HepG2 (cell line): ENCODE results near the gene POFUT1. TPM values are rescaled to one million over a fixed set of nuclear protein-coding genes. Genes with fewer than 3 reads are reported as not detected.
A peak's percentile ranks its signal among the peaks of the same experiment; 100 is the strongest.

Experiments
- JUNB ChIP-seq: sonication (generic); formaldehyde crosslinking; IDR thresholded peaks from 2 replicates; pipeline ENCODE4 v1.8.0; 2022; ENCODE audit warnings: missing genetic modification reagents, mild to moderate bottlenecking, borderline replicate concordance
- MEIS2 ChIP-seq: sonication (generic); formaldehyde crosslinking; IDR thresholded peaks from 2 replicates; pipeline ENCODE4 v1.9.0; 2021; ENCODE audit warnings: mild to moderate bottlenecking, missing genetic modification reagents
- RFXAP ChIP-seq: sonication (generic); formaldehyde crosslinking; IDR thresholded peaks from 2 replicates; pipeline ENCODE4 v1.4.0; 2020; ENCODE audit warnings: missing genetic modification reagents, borderline replicate concordance
- SIX1 ChIP-seq: sonication (generic); formaldehyde crosslinking; IDR thresholded peaks from 2 replicates; pipeline ENCODE4 v1.4.0; 2020; ENCODE audit warnings: missing genetic modification reagents, borderline replicate concordance
- SMAD1 ChIP-seq: sonication (generic); formaldehyde crosslinking; IDR thresholded peaks from 2 replicates; pipeline ENCODE4 v1.4.0; 2020; ENCODE audit warnings: missing genetic modification reagents, low read depth, mild to moderate bottlenecking, borderline replicate concordance
- SRF ChIP-seq: IDR thresholded peaks from 2 replicates; pipeline ENCODE4 v1.6.1; 2011; ENCODE audit warnings: mild to moderate bottlenecking, low read depth, low read length, moderate library complexity
- THAP7 ChIP-seq: sonication (generic); formaldehyde crosslinking; IDR thresholded peaks from 2 replicates; pipeline ENCODE4 v1.8.1; 2023; ENCODE audit warnings: mild to moderate bottlenecking, missing genetic modification reagents
- ZNF17 ChIP-seq: sonication (generic); formaldehyde crosslinking; IDR thresholded peaks from 2 replicates; pipeline ENCODE4 v1.5.0; 2020; ENCODE audit warnings: mild to moderate bottlenecking, missing genetic modification reagents
- ZNF24 ChIP-seq: fragments of 450-650 bp; IDR thresholded peaks from 2 replicates; pipeline ENCODE4 v1.6.1; 2017; ENCODE audit warnings: antibody characterized with exemption, mild to moderate bottlenecking
- ZNF484 ChIP-seq: sonication (generic); formaldehyde crosslinking; IDR thresholded peaks from 2 replicates; pipeline ENCODE4 v1.5.1; 2020; ENCODE audit warnings: mild to moderate bottlenecking, low read depth, missing genetic modification reagents, borderline replicate concordance
- ZNF75D ChIP-seq: sonication (generic); formaldehyde crosslinking; IDR thresholded peaks from 2 replicates; pipeline ENCODE4 v1.8.1; 2023; ENCODE audit warnings: missing genetic modification reagents, mild to moderate bottlenecking, borderline replicate concordance
- ZNF772 ChIP-seq: sonication (generic); formaldehyde crosslinking; IDR thresholded peaks from 2 replicates; pipeline ENCODE4 v1.5.0; 2020; ENCODE audit warnings: mild to moderate bottlenecking, missing genetic modification reagents
- polyA plus RNA-seq, 8 experiments: library from polyadenylated mRNA; depleted of rRNA in 3 of 8; stranded (reverse) in 7 of 8; unstranded in 1 of 8; fragments of >200 nt; fragmentation: Illumina TruSeq in 4 of 8; extraction: Trizol in 4 of 8; gene quantifications; 2 replicates each; pipeline versions ENCODE4 v1.2.1 to v1.2.3, GENCODE V29; 2011 to 2016; ENCODE audit warnings: low read depth in 4 of 8, missing spikeins in 1 of 8, mixed read lengths in 1 of 8; ENCODE audit not compliant: insufficient read depth in 1 of 8
- total RNA-seq, 5 experiments: library from RNA; depleted of rRNA; stranded (reverse); fragments of >200 nt; fragmentation: Illumina TruSeq; extraction: Trizol; gene quantifications; 2 replicates each; pipeline ENCODE4 v1.2.3, GENCODE V29; 2016; ENCODE audit warnings: low read depth in 1 of 5
- TF ChIP-seq, protein P1 (sequence below): IDR thresholded peaks from 2 replicates; pipeline ENCODE4 v1.6.1; 2012; ENCODE audit warnings: low read length, improper control_type of control experiment
- TF ChIP-seq, protein P2 (sequence below): sonication (generic); formaldehyde crosslinking; IDR thresholded peaks from 2 replicates; pipeline ENCODE4 v1.9.0; 2022; ENCODE audit warnings: missing genetic modification reagents, mild to moderate bottlenecking, borderline replicate concordance
- TF ChIP-seq, protein P3 (sequence below): sonication (generic); formaldehyde crosslinking; IDR thresholded peaks from 2 replicates; pipeline ENCODE4 v1.4.0; 2020; ENCODE audit warnings: missing genetic modification reagents, borderline replicate concordance

The POFUT1 gene
- total and polyA plus RNA-seq, 2 of the 13 experiments (the other 11 are each of a cell fraction or from before 2014, with no cell fraction given): 35.5 to 58.3 TPM

GRCh38 chr20:32277361-32278198 lies 69.9 kb downstream of the POFUT1 start, which contains the start of gene KIF3B (continued):
- TF ChIP-seq ZNF75D (no peak), MEIS2 (peak; percentile 82; the same call in 1 of the 2 replicates), RFXAP (peak; percentile 76; the same call in 1 of the 2 replicates), ZNF17 (no peak), ZNF772 (CRISPR knock-in tag) (no peak), ZNF484 (CRISPR knock-in tag) (0 out of 2 replicates have a peak, but pooled peaks have one; percentile 28), ZNF24 (peak; percentile 72), SIX1 (CRISPR knock-in tag) (peak; percentile 40; the same call in 1 of the 2 replicates), JUNB (CRISPR knock-in tag) (no peak), SRF (peak; percentile 75), SMAD1 (no peak), THAP7 (CRISPR knock-in tag) (no peak)
- TF ChIP-seq, protein P1, sequence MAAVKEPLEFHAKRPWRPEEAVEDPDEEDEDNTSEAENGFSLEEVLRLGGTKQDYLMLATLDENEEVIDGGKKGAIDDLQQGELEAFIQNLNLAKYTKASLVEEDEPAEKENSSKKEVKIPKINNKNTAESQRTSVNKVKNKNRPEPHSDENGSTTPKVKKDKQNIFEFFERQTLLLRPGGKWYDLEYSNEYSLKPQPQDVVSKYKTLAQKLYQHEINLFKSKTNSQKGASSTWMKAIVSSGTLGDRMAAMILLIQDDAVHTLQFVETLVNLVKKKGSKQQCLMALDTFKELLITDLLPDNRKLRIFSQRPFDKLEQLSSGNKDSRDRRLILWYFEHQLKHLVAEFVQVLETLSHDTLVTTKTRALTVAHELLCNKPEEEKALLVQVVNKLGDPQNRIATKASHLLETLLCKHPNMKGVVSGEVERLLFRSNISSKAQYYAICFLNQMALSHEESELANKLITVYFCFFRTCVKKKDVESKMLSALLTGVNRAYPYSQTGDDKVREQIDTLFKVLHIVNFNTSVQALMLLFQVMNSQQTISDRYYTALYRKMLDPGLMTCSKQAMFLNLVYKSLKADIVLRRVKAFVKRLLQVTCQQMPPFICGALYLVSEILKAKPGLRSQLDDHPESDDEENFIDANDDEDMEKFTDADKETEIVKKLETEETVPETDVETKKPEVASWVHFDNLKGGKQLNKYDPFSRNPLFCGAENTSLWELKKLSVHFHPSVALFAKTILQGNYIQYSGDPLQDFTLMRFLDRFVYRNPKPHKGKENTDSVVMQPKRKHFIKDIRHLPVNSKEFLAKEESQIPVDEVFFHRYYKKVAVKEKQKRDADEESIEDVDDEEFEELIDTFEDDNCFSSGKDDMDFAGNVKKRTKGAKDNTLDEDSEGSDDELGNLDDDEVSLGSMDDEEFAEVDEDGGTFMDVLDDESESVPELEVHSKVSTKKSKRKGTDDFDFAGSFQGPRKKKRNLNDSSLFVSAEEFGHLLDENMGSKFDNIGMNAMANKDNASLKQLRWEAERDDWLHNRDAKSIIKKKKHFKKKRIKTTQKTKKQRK: no peak
- TF ChIP-seq, protein P2, sequence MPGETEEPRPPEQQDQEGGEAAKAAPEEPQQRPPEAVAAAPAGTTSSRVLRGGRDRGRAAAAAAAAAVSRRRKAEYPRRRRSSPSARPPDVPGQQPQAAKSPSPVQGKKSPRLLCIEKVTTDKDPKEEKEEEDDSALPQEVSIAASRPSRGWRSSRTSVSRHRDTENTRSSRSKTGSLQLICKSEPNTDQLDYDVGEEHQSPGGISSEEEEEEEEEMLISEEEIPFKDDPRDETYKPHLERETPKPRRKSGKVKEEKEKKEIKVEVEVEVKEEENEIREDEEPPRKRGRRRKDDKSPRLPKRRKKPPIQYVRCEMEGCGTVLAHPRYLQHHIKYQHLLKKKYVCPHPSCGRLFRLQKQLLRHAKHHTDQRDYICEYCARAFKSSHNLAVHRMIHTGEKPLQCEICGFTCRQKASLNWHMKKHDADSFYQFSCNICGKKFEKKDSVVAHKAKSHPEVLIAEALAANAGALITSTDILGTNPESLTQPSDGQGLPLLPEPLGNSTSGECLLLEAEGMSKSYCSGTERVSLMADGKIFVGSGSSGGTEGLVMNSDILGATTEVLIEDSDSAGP (CRISPR knock-in tag): peak; percentile 86
- TF ChIP-seq, protein P3, sequence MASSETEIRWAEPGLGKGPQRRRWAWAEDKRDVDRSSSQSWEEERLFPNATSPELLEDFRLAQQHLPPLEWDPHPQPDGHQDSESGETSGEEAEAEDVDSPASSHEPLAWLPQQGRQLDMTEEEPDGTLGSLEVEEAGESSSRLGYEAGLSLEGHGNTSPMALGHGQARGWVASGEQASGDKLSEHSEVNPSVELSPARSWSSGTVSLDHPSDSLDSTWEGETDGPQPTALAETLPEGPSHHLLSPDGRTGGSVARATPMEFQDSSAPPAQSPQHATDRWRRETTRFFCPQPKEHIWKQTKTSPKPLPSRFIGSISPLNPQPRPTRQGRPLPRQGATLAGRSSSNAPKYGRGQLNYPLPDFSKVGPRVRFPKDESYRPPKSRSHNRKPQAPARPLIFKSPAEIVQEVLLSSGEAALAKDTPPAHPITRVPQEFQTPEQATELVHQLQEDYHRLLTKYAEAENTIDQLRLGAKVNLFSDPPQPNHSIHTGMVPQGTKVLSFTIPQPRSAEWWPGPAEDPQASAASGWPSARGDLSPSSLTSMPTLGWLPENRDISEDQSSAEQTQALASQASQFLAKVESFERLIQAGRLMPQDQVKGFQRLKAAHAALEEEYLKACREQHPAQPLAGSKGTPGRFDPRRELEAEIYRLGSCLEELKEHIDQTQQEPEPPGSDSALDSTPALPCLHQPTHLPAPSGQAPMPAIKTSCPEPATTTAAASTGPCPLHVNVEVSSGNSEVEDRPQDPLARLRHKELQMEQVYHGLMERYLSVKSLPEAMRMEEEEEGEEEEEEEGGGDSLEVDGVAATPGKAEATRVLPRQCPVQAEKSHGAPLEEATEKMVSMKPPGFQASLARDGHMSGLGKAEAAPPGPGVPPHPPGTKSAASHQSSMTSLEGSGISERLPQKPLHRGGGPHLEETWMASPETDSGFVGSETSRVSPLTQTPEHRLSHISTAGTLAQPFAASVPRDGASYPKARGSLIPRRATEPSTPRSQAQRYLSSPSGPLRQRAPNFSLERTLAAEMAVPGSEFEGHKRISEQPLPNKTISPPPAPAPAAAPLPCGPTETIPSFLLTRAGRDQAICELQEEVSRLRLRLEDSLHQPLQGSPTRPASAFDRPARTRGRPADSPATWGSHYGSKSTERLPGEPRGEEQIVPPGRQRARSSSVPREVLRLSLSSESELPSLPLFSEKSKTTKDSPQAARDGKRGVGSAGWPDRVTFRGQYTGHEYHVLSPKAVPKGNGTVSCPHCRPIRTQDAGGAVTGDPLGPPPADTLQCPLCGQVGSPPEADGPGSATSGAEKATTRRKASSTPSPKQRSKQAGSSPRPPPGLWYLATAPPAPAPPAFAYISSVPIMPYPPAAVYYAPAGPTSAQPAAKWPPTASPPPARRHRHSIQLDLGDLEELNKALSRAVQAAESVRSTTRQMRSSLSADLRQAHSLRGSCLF: no peak
